Gastrocnemius medialis (tissue), 4 donors: ENCODE data around the gene CLCA1. TPM values are rescaled to one million over a fixed set of nuclear protein-coding genes. Genes with fewer than 3 reads are reported as not detected.
"Not testable (repeated sequence)": the region's sequence is repeated elsewhere in the genome, so short reads cannot be mapped to it uniquely, and the experiment has no call there.

Experiments
- ATAC-seq, 2 donors: fragments of 150-250 bp; one replicate each; pipeline ENCODE4 v1.9.1; 2016
- DNase-seq, 2 donors: peaks; one replicate each; pipeline ENCODE4 v3.0.0-alpha.2; 2019
- H3K27ac ChIP-seq, 4 donors: fragments of 200-600 bp; sonication (generic); 1 replicate in 1 of 4; 2 replicates in 3 of 4; pipeline ENCODE4 v1.5.1; 2016 to 2018; ENCODE audit warnings: mild to moderate bottlenecking in 2 of 4, moderate library complexity in 1 of 4
- H3K27me3 ChIP-seq, 3 donors: fragments of 200-600 bp; sonication (generic) in 2 of 3; 1 replicate in 1 of 3; 2 replicates in 2 of 3; pipeline versions ENCODE4 v1.5.1 to v1.6.0; 2016 to 2019; ENCODE audit warnings: mild to moderate bottlenecking in 1 of 3, moderate library complexity in 1 of 3
- H3K36me3 ChIP-seq, 2 donors: fragments of 200-600 bp; sonication (generic) in 1 of 2; one replicate each; pipeline ENCODE4 v1.5.1; 2017 to 2018
- H3K4me1 ChIP-seq, 2 donors: fragments of 200-600 bp; sonication (generic) in 1 of 2; one replicate each; pipeline ENCODE4 v1.5.1; 2016 to 2017; ENCODE audit warnings: mild to moderate bottlenecking in 2 of 2
- H3K4me3 ChIP-seq, 4 donors: fragments of 200-600 bp; sonication (generic) in 3 of 4; 1 replicate in 1 of 4; 2 replicates in 3 of 4; pipeline ENCODE4 v1.5.1; 2016 to 2019; ENCODE audit warnings: mild to moderate bottlenecking in 2 of 4
- H3K9me3 ChIP-seq, 3 donors: fragments of 200-600 bp; sonication (generic) in 2 of 3; 1 replicate in 1 of 3; 2 replicates in 2 of 3; pipeline ENCODE4 v1.5.1; 2016 to 2019
- POLR2A ChIP-seq, 2 donors: fragments of 450-650 bp; IDR thresholded peaks; one replicate each; pipeline ENCODE4 v1.6.1; 2017; ENCODE audit warnings: antibody characterized with exemption in 2 of 2, mild to moderate bottlenecking in 2 of 2, moderate library complexity in 2 of 2
- in situ Hi-C, 4 donors: fragments of 200-750 bp; cut with MboI; loops; one replicate each; pipeline versions ENCODE4 v1.15.0 to v1.8.0; 2017; ENCODE audit warnings: low sequenced_read_pairs in 4 of 4
- intact Hi-C: fragments of 100-400 bp; cut with DNase I; formaldehyde crosslinking; loops from one replicate; pipeline ENCODE4 v1.15.1; 2023; ENCODE audit warnings: low total_unique reads
- total RNA-seq, 4 donors: library from RNA; depleted of rRNA; stranded (reverse); fragments of >200 nt; gene quantifications; one replicate each; pipeline versions ENCODE4 v1.1.0 to v1.2.3, GENCODE V29; 2016
- TF ChIP-seq, protein P1 (sequence below), 5 experiments: fragments of 450-650 bp in 3 of 5; fragments of 200-600 bp in 2 of 5; sonication (generic) in 2 of 5; IDR thresholded peaks in 4 of 5; conservative IDR thresholded peaks in 1 of 5; 1 replicate in 4 of 5; 2 replicates in 1 of 5; pipeline ENCODE4 v1.5.1; 2016 to 2019; ENCODE audit warnings: antibody characterized with exemption in 5 of 5, mild to moderate bottlenecking in 3 of 5, moderate library complexity in 3 of 5

CLCA1 gene
- total RNA-seq, 4 donors from 2014 or later = 1.3 TPM; not detected in 3

DNA sequence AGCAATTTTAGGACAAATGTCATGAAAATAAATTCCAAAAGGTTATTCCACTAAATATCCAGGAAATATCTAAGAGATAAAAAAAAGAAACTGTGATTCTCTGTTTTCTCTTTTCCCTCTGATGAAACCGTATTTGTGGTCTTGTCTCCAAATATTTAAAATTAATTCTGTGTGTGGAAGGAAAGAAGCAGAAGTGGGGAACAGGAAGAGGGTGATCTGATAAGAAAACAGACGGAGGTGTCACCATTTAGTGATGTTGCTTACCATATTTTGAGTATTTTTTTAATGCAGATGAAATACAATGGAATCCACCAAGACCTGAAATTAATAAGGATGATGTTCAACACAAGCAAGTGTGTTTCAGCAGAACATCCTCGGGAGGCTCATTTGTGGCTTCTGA, 29.6 kb downstream of the CLCA1 start:
- H3K27me3 ChIP-seq = no peaks in the 10 kb centered on the region
- no peak for TF ChIP-seq POLR2A (IDR thresholded peaks at IDR 0.05)
- TF ChIP-seq, protein P1, sequence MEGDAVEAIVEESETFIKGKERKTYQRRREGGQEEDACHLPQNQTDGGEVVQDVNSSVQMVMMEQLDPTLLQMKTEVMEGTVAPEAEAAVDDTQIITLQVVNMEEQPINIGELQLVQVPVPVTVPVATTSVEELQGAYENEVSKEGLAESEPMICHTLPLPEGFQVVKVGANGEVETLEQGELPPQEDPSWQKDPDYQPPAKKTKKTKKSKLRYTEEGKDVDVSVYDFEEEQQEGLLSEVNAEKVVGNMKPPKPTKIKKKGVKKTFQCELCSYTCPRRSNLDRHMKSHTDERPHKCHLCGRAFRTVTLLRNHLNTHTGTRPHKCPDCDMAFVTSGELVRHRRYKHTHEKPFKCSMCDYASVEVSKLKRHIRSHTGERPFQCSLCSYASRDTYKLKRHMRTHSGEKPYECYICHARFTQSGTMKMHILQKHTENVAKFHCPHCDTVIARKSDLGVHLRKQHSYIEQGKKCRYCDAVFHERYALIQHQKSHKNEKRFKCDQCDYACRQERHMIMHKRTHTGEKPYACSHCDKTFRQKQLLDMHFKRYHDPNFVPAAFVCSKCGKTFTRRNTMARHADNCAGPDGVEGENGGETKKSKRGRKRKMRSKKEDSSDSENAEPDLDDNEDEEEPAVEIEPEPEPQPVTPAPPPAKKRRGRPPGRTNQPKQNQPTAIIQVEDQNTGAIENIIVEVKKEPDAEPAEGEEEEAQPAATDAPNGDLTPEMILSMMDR (IDR thresholded peaks at IDR 0.05 in 4 of 5, conservative IDR thresholded peaks at IDR 0.05 in 1 of 5) = no peak
- DNase-seq (no peak), ATAC-seq (no peak)
- H3K36me3 ChIP-seq = no peaks in the 10 kb centered on the region
- H3K9me3 ChIP-seq = no peaks in the 10 kb centered on the region
- in situ Hi-C loops = loop anchor here in 1 of 4 donors (10.0 kb wide), 1 partner anchor 113 kb away; no protein-coding TSS in a partner anchor
- H3K4me1 ChIP-seq = no peaks in the 10 kb centered on the region
- H3K4me3 ChIP-seq = no peak overlapping the region
- intact Hi-C loops = no loop called here
- H3K27ac ChIP-seq = no peak overlapping the region

DNA sequence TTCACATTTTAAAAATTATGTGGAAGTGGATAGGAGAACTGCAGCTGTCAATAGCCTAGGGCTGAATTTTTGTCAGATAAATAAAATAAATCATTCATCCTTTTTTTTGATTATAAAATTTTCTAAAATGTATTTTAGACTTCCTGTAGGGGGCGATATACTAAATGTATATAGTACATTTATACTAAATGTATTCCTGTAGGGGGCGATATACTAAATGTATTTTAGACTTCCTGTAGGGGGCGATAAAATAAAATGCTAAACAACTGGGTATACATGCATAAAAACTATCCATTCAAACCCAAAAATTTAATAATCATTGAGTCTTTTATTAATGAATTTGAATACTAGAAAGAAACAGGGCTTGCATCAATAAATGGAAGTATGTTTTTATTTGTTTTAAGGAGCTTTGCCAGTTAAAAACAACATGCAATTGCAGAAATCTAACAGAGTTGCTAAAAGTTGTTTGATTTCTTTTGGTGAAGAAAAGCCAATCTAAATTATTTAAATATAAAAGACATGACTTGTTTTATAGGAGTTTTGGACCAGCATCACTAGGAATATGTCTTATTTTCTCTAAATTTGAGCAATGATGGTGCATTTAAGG, 31.4 kb downstream of the CLCA1 start:
- no peaks in the 10 kb centered on the region for H3K9me3 ChIP-seq
- H3K36me3 ChIP-seq = no peaks in the 10 kb centered on the region
- ATAC-seq (no peak), DNase-seq (no peak)
- in situ Hi-C loops = loop anchor here in 2 of 4 donors (10.0 kb wide), 1 partner anchor 115 kb away; no protein-coding TSS in a partner anchor
- H3K27ac ChIP-seq = no peak overlapping the region
- intact Hi-C loops = loop anchor here (2.0 kb wide), 1 partner anchor 119 kb away; no protein-coding TSS in a partner anchor
- no peak overlapping the region for H3K4me3 ChIP-seq
- no peaks in the 10 kb centered on the region for H3K4me1 ChIP-seq
- no peak for TF ChIP-seq POLR2A (IDR thresholded peaks at IDR 0.05)
- TF ChIP-seq, protein P1 (IDR thresholded peaks at IDR 0.05 in 4 of 5, conservative IDR thresholded peaks at IDR 0.05 in 1 of 5) = peak in 4 of 5 experiments; percentile 58 to 81 (median 68)
- H3K27me3 ChIP-seq = no peaks in the 10 kb centered on the region

DNA sequence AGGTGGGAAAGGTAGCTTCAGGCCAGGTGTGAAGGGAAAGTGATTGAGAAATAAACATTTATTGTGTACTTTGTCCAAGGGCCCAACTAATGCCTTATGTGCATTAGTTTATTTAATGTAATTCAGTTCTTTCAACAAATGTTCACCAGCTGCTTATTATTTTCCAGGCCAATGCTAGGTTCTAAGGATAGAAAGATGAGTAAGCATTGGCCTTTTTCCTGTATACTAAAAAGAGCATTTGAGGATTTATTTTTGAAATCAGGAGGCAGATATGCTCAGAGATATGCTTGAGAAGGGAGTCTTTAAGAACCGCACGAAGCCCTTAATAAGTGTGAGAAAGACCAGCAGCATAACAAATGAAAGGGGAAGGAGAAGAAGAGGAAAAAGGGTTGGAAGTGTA, 32.0 kb downstream of the CLCA1 start:
- Histone ChIP-seq H3K4me1 (no peaks in the 10 kb centered on the region), H3K27ac (no peak overlapping the region), H3K27me3 (no peaks in the 10 kb centered on the region), H3K9me3 (no peaks in the 10 kb centered on the region), H3K4me3 (no peak overlapping the region), H3K36me3 (no peaks in the 10 kb centered on the region)
- intact Hi-C loops = loop anchor here (2.0 kb wide), 1 partner anchor 120 kb away; no protein-coding TSS in a partner anchor
- in situ Hi-C loops = loop anchor here in 1 of 4 donors (10.0 kb wide), 1 partner anchor 116 kb away; no protein-coding TSS in a partner anchor
- TF ChIP-seq, protein P1 (IDR thresholded peaks at IDR 0.05 in 4 of 5, conservative IDR thresholded peaks at IDR 0.05 in 1 of 5) = no peak
- no peak for TF ChIP-seq POLR2A (IDR thresholded peaks at IDR 0.05)
- ATAC-seq (no peak), DNase-seq (no peak)

DNA sequence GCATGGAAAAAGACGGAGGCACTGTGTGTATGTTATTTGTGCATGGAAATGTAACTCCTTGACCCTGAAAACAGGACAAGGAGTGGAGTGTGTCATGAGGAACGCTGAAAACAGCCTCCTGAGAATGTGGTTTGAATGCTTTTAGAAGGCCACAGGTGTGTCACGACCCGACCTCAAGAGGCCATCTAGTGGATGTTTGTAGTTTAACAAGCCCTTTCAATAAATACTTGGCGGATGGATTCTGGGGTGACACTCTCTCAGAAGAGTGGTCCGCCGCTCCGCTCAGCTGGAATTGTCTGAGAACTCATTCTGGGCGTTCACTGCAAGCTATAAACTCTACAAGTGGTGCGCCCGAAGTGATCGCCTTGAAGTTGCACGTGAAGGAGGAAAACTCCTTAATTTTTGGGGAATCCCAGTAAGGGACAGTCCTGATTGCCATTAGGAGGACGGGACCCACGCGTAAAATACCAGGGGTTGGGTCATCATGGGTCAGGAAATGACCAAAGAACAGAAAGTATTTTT, 33.5 kb downstream of the CLCA1 start:
- in situ Hi-C loops = loop anchor here in 1 of 4 donors (10.0 kb wide), 1 partner anchor 117 kb away; no protein-coding TSS in a partner anchor
- H3K9me3 ChIP-seq, H3K36me3 ChIP-seq, DNase-seq, intact Hi-C loops, H3K27me3 ChIP-seq, H3K4me1 ChIP-seq, H3K27ac ChIP-seq: not testable (repeated sequence)
- TF ChIP-seq, protein P1 (IDR thresholded peaks at IDR 0.05 in 4 of 5, conservative IDR thresholded peaks at IDR 0.05 in 1 of 5) = peak in 4 of 5 experiments; percentile 25 to 43 (median 35)
- H3K4me3 ChIP-seq = peak overlapping the region in 3 of 4 donors; percentile 6 to 27 (median 18)
- ATAC-seq = peak in 1 of 2 donors; percentile 24
